Sigmoid colon (tissue), 7 donors: ENCODE data around the gene SERPINH1. TPM values are rescaled to one million over a fixed set of nuclear protein-coding genes. Genes with fewer than 3 reads are reported as not detected.

Source experiments
- DNase-seq: peaks from one replicate; pipeline ENCODE4 v3.0.0-alpha.2; 2019
- H3K27ac ChIP-seq, 4 donors: fragments of 200-600 bp; sonication (generic); one replicate each; pipeline ENCODE4 v1.5.1; 2016 to 2019; ENCODE audit warnings: mild to moderate bottlenecking in 1 of 4
- H3K27me3 ChIP-seq, 3 donors: fragments of 200-600 bp; sonication (generic); one replicate each; pipeline ENCODE4 v1.5.1; 2019; ENCODE audit warnings: mild to moderate bottlenecking in 1 of 3
- H3K36me3 ChIP-seq, 4 donors: fragments of 200-600 bp; sonication (generic); one replicate each; pipeline ENCODE4 v1.5.1; 2016 to 2019
- H3K4me1 ChIP-seq, 4 donors: fragments of 200-600 bp; sonication (generic); one replicate each; pipeline ENCODE4 v1.5.1; 2017 to 2019
- H3K4me3 ChIP-seq, 4 donors: fragments of 200-600 bp; sonication (generic); one replicate each; pipeline ENCODE4 v1.5.1; 2017 to 2019; ENCODE audit warnings: mild to moderate bottlenecking in 2 of 4, moderate library complexity in 1 of 4
- H3K9me3 ChIP-seq, 4 donors: fragments of 200-600 bp in 3 of 4; sonication (generic) in 3 of 4; one replicate each; pipeline versions ENCODE4 v1.5.1 to v1.6.1; 2013 to 2019
- CTCF ChIP-seq, 4 experiments: fragments of 450-650 bp in 3 of 4; fragments of 200-600 bp in 1 of 4; IDR thresholded peaks; one replicate each; pipeline ENCODE4 v1.5.1; 2016 to 2019; ENCODE audit warnings: antibody characterized with exemption in 4 of 4, mild to moderate bottlenecking in 3 of 4, moderate library complexity in 2 of 4
- EP300 ChIP-seq, 4 donors: sonication (generic); formaldehyde crosslinking; IDR thresholded peaks; one replicate each; pipeline ENCODE4 v1.6.1; 2017; ENCODE audit warnings: antibody characterized with exemption in 4 of 4
- POLR2A ChIP-seq, 2 donors: fragments of 450-650 bp; IDR thresholded peaks; one replicate each; pipeline ENCODE4 v1.6.1; 2016; ENCODE audit warnings: antibody characterized with exemption in 2 of 2, mild to moderate bottlenecking in 2 of 2, moderate library complexity in 2 of 2
- POLR2AphosphoS5 ChIP-seq, 4 donors: sonication (generic); formaldehyde crosslinking; IDR thresholded peaks; one replicate each; pipeline ENCODE4 v1.6.1; 2017; ENCODE audit warnings: antibody characterized with exemption in 4 of 4
- WGBS, 2 donors: extraction: QIAGEN DNeasy Blood & Tissue Kit; methylation state at CpG; one replicate each; pipeline ENCODE4 v1.1.7; 2013; 5-methylcytosine and 5-hydroxymethylcytosine counted together
- intact Hi-C: fragments of 100-400 bp; cut with DNase I; formaldehyde crosslinking; loops from one replicate; pipeline ENCODE4 v1.15.1; 2023
- polyA plus RNA-seq, 3 donors: library from polyadenylated mRNA; stranded (reverse); fragments of 200-250 nt; gene quantifications; one replicate each; pipeline ENCODE4 v1.2.3, GENCODE V29; 2013
- total RNA-seq, 4 donors: library from RNA; depleted of rRNA; stranded (reverse); fragments of >200 nt; gene quantifications; one replicate each; pipeline ENCODE4 v1.1.0, GENCODE V29; 2016
- donor health status: healthy with polysubstance abuse.
- donor health status: Bipolar disorder and iron deficiency.
- donor health status: healthy.

Gene SERPINH1
- total and polyA plus RNA-seq, 7 donors: 12.0 to 201 (median 151) TPM

- 91 to 93% methylated on average over 3 of the region's 3 CpGs for WGBS, 2 donors
- Histone ChIP-seq H3K4me3 (no peak overlapping the region), H3K4me1 (peaks cover 0 to 8% (median 3%) of the 10 kb centered on the region in 4 donors), H3K9me3 (no peaks in the 10 kb centered on the region), H3K27me3 (no peaks in the 10 kb centered on the region), H3K36me3 (no peaks in the 10 kb centered on the region), H3K27ac (no peak overlapping the region)
- no peak for DNase-seq
- intact Hi-C loops: loop anchor here (10.0 kb wide), 1 partner anchor 246 kb away; no protein-coding TSS in a partner anchor
- TF ChIP-seq EP300 (IDR thresholded peaks at IDR 0.05) (no peak), POLR2A (IDR thresholded peaks at IDR 0.05) (no peak), CTCF (IDR thresholded peaks at IDR 0.05) (no peak), POLR2AphosphoS5 (IDR thresholded peaks at IDR 0.05) (no peak)
These were observed 31.5 kb upstream of the SERPINH1 start for GRCh38 chr11:75530577-75530976.

GRCh38 chr11:75531325-75531724, 30.7 kb upstream of the SERPINH1 start:
- Histone ChIP-seq H3K4me3 (no peak overlapping the region), H3K27me3 (no peaks in the 10 kb centered on the region), H3K27ac (no peak overlapping the region), H3K9me3 (no peaks in the 10 kb centered on the region), H3K36me3 (no peaks in the 10 kb centered on the region), H3K4me1 (peaks cover 0 to 3% (median 1%) of the 10 kb centered on the region in 4 donors)
- no peak for TF ChIP-seq POLR2A (IDR thresholded peaks at IDR 0.05)
- no peak for TF ChIP-seq EP300 (IDR thresholded peaks at IDR 0.05)
- TF ChIP-seq POLR2AphosphoS5 (IDR thresholded peaks at IDR 0.05): no peak
- no peak for TF ChIP-seq CTCF (IDR thresholded peaks at IDR 0.05)
- DNase-seq: no peak
- intact Hi-C loops: loop anchor here (10.0 kb wide), 1 partner anchor 247 kb away; no protein-coding TSS in a partner anchor
- WGBS, 2 donors: 79 to 84% methylated on average over 4 of the region's 4 CpGs

GRCh38 chr11:75532200-75533048, 29.6 kb upstream of the SERPINH1 start:
- Histone ChIP-seq H3K9me3 (no peaks in the 10 kb centered on the region), H3K27me3 (no peaks in the 10 kb centered on the region), H3K36me3 (no peaks in the 10 kb centered on the region), H3K4me3 (no peak overlapping the region), H3K27ac (no peak overlapping the region), H3K4me1 (no peaks in the 10 kb centered on the region)
- DNase-seq: peak; percentile 80
- TF ChIP-seq POLR2A (IDR thresholded peaks at IDR 0.05): no peak
- peak; percentile 67 to 95 (median 93) for TF ChIP-seq CTCF (IDR thresholded peaks at IDR 0.05)
- WGBS, 2 donors: 29 to 43% methylated on average over 7 of the region's 7 CpGs
- intact Hi-C loops: loop anchor here (1.0 to 10.0 kb wide), 3 partner anchors 87 to 248 kb away; no protein-coding TSS in a partner anchor

GRCh38 chr11:75533896-75534258, 28.2 kb upstream of the SERPINH1 start:
- Histone ChIP-seq H3K4me3 (no peak overlapping the region), H3K27ac (no peak overlapping the region), H3K36me3 (no peaks in the 10 kb centered on the region), H3K9me3 (no peaks in the 10 kb centered on the region), H3K4me1 (no peaks in the 10 kb centered on the region), H3K27me3 (no peaks in the 10 kb centered on the region)
- WGBS, 2 donors: 23 to 77% methylated on average over 1 of the region's 1 CpG
- TF ChIP-seq POLR2A (IDR thresholded peaks at IDR 0.05) (no peak), EP300 (IDR thresholded peaks at IDR 0.05) (no peak), CTCF (IDR thresholded peaks at IDR 0.05) (no peak), POLR2AphosphoS5 (IDR thresholded peaks at IDR 0.05) (no peak)
- DNase-seq: no peak
- intact Hi-C loops: loop anchor here (2.0 to 10.0 kb wide), 2 partner anchors 145 to 249 kb away; no protein-coding TSS in a partner anchor
